Mononuclear cell (primary cell): Measurements from ENCODE around the gene KCTD15. TPM values are rescaled to one million over a fixed set of nuclear protein-coding genes. Genes with fewer than 3 reads are reported as not detected.
A peak's percentile ranks its signal among the peaks of the same experiment; 100 is the strongest.

ENCODE experiments used
- H3K27me3 ChIP-seq: 2 replicates; pipeline ENCODE4 v1.6.0; 2011; ENCODE audit warnings: low read length, control low read depth; ENCODE audit not compliant: insufficient read depth
- H3K4me1 ChIP-seq: 2 replicates; pipeline ENCODE4 v1.5.1; 2011; ENCODE audit warnings: mild to moderate bottlenecking, low read length, control low read depth; ENCODE audit not compliant: insufficient read depth
- H3K4me3 ChIP-seq: 2 replicates; pipeline ENCODE4 v1.5.1; 2011; ENCODE audit warnings: mild to moderate bottlenecking, low read length, moderate library complexity
- H3K9me3 ChIP-seq: 2 replicates; pipeline ENCODE4 v1.5.1; 2011; ENCODE audit warnings: low read depth, mild to moderate bottlenecking, control low read depth, low read length
- total RNA-seq: library from RNA; depleted of rRNA; stranded (reverse); fragments of >200 nt; gene quantifications from one replicate; pipeline ENCODE4 v1.2.3, GENCODE V29; 2012

KCTD15 gene
- total RNA-seq, 1 donor, result 10.3 TPM

DNA sequence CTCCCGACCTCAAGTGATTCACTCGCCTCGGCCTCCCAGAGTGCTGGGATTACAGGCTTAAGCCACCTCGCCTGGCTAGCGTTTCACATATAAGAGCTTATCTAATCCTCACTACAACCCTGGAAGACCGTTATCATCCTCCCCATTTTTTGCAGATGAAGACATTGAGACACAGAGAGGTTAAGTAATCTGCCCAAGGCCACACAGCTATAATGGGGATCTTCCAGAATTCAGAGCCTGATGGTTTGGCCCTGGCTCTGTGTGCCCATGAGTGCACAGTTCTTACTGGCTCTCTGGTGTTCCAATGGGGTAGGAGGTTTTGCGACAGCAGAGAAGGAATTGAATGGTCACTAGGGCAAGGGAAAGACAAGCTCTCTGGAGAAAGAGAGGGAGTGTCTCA lies 16.8 kb upstream of the KCTD15 start:
- Histone ChIP-seq H3K27me3 (peaks cover 3% of the 10 kb centered on the region), H3K4me1 (no peaks in the 10 kb centered on the region), H3K4me3 (no peak overlapping the region), H3K9me3 (no peaks in the 10 kb centered on the region)

DNA sequence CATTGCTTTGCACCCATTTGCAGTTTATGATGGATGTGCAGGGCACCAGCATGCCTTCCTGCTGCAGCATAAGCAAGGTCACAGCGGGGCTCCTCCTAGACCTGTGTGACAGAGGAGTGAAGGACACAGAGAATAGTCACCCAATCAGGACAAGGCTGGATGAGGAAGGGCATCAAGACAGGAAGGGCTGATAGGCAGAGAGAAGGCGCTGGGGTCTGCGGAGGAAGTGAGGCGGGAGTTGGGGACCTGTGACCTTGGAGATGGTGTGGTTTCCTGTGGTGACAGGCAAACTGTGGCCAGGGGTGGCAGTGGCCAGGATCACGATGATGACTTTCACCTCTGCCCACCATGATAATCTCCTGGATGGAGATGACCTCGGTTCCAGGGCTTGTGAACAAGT lies 16.4 kb upstream of the KCTD15 start:
- Histone ChIP-seq H3K9me3 (no peaks in the 10 kb centered on the region), H3K4me3 (no peak overlapping the region), H3K27me3 (peaks cover 3% of the 10 kb centered on the region), H3K4me1 (no peaks in the 10 kb centered on the region)

DNA sequence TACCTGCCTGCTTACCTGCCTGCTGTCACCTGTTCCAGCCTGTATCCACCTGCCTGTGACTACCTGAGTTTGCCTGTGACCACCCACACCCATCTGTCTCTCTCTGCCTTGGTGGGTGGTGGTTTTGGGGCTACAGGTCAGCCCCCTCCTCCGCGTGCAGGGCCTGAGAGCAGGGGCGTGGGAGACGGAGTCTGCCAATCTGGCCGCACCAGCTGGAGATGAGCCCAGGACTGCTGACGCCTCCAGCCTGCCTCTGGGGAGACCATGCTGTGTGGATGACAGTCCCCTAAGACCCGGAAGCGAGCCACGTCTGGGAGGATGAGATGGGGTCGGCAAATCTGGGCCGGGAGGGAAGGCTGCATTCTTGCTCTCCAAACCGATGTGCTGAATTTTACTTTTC lies 15.9 kb upstream of the KCTD15 start:
- H3K27me3 ChIP-seq, result peaks cover 3% of the 10 kb centered on the region
- H3K9me3 ChIP-seq, result no peaks in the 10 kb centered on the region
- H3K4me3 ChIP-seq, result no peak overlapping the region
- H3K4me1 ChIP-seq, result no peaks in the 10 kb centered on the region

DNA sequence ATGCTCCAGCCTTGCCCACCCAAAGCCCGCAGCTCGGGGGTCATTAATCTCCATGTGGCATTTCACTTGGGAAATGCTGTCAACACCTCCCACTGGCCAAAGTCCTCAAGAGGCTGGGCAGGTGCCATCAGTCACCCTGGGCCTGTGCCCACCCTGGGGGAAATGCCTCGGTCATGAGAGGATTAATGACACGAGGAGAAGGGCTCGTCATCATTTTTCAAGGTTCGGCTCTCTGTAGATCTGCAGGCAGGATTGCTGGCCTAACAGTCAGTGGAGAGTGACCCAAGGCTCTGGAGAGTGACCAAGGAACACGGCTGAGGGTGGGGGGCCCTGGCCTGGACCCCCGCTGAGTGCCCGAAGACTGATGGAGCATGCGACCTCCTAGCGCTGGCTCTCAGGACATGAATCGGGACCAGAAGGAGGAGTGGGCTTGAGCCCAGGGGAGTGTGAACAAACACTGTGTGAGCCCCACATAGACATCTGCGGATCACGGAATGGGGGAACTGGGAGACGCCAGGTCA lies 15.2 kb upstream of the KCTD15 start:
- Histone ChIP-seq H3K4me3 (no peak overlapping the region), H3K4me1 (no peaks in the 10 kb centered on the region)

DNA sequence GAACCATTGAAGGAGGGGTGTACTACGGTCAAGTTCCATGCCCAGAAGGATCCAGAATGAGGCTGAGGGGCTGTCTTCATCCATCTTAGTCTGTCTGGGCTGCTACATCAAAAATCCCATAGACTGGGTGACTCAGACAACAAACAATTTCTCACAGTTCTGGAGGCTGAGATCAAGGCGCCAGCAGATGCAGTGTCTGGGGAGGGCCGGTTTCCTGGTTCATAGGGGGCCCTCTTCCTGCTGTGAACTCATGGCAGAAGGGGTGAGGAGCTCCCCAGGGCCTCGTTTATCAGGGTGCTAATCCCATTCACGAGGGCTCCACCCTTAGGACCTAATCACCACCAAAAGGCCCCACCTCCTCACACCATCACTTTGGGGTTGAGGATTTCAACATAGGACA lies 14.7 kb upstream of the KCTD15 start:
- H3K9me3 ChIP-seq, result no peaks in the 10 kb centered on the region
- H3K4me3 ChIP-seq, result no peak overlapping the region
- peaks cover 3% of the 10 kb centered on the region for H3K27me3 ChIP-seq
- no peaks in the 10 kb centered on the region for H3K4me1 ChIP-seq

More for the DNA sequence above, 15.2 kb upstream of the KCTD15 start:
- peaks cover 3% of the 10 kb centered on the region for H3K27me3 ChIP-seq
- no peaks in the 10 kb centered on the region for H3K9me3 ChIP-seq

DNA sequence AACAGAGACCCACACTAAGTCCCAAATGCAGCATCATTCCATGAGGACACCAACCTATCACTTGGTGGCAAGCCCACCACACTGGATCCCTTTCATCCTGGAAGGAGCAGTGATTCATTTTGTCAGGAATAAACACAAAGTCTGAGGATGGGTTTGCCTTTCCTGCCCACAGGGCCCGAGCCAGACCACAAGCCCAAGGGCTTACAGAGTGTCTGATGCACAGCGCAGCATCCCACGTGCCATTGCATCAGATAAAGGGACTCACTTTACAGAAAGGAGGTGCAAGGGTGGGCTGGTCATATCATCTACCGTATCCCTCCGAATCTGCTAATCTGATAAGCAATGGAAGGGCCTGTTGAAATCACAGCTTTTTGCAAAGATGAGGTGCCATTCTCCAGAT lies 12.2 kb upstream of the KCTD15 start:
- Histone ChIP-seq H3K9me3 (no peaks in the 10 kb centered on the region), H3K4me1 (no peaks in the 10 kb centered on the region), H3K27me3 (no peaks in the 10 kb centered on the region), H3K4me3 (no peak overlapping the region)

DNA sequence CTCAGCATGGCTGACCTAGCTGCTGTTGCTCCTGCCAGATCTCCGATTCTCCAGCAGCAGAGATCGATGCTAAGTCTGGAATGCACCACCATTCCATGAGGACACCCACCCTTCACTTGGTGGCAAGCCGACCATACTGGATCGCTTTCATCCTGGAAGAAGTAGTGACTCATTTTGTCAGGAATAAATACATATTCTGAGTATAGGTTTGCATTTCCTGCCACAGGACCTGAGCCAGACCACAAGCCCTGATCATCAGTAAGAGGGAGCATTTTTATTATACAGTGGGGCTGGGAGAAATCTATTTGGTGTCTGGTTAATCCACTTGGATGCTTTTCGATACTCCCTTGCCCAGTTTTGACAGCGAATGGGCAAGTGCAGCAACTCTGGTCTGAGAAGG lies 10.9 kb upstream of the KCTD15 start:
- no peak overlapping the region for H3K4me3 ChIP-seq
- H3K9me3 ChIP-seq, result no peaks in the 10 kb centered on the region
- no peaks in the 10 kb centered on the region for H3K27me3 ChIP-seq
- no peaks in the 10 kb centered on the region for H3K4me1 ChIP-seq

DNA sequence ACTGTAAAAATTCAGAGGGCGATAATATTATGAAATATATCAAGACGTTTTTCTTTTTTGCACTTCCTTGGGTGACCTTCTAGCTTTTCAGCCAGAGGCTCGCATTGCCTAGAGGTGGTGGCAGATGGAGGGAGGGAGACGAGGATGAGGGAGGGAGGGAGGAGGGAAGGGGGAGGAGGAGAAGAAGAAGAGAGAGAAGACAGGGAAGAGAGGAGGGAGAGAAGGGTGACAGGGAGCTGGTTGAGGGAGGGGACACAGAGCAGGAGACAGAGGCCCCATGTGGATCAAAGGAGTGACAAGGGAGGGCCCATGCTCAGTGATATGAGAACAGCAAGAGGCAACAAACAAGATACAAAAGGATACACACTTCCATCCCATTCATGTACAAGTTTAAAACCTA lies 8.0 kb upstream of the KCTD15 start:
- H3K4me3 ChIP-seq, result no peak overlapping the region
- H3K27me3 ChIP-seq, result peaks cover 6% of the 10 kb centered on the region

DNA sequence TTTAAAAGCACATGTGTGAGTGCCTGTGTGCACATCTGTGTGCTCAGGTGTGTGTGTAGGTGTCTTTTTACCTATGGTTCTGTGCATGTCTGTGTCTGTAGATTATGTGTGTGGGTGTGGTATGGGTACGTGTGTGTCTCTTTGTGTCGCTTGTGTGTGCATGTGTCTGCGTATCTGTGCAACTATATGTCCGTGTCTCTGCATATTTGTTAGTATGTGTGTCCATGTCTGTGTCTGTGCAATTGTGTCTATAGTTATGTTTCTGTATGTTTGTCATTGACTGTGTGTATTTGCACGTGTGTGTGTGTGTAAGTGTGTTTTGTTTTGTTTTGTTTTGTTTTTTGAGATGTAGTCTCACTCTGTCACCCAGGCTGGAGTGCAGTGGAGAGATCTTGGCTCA lies 7.3 kb upstream of the KCTD15 start:
- no peak overlapping the region for H3K4me3 ChIP-seq
- peaks cover 7% of the 10 kb centered on the region for H3K27me3 ChIP-seq
- H3K9me3 ChIP-seq, result no peaks in the 10 kb centered on the region
- no peaks in the 10 kb centered on the region for H3K4me1 ChIP-seq

More for the DNA sequence above, 8.0 kb upstream of the KCTD15 start:
- no peaks in the 10 kb centered on the region for H3K9me3 ChIP-seq
- H3K4me1 ChIP-seq, result no peaks in the 10 kb centered on the region

DNA sequence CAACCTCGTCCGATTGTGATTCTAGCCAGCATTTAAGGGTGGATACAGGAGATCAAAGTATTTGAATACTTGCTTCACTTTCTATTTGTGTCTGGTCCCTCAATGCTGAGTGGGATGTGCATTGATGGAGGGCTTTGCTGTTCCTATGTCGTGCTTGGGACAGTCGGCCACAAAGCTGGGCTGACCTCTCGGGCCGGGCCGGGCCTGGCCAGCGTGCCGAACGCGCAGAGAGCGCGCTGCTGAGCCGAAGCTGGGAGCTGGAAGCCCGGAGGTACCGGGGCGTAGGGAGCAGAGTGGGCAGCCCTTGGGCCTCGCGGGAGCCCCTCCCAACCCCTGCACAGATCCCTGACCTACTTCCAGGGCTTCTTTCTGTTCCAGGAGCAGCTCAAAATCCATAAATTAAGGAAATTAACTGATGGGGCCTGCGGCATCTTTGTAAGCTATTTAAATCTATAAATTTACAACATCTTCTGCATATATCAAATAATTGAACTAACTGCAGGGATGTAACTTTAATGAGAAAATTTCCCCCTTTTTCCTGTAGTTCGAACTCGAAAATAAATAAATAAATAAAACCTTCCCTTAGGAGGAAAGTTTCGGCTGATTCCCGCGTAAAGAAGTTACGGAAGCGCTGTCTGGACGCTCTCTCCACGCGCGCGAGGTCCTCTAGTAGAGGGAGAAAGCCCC lies 1.8 kb upstream of the KCTD15 start:
- peaks cover 12% of the 10 kb centered on the region for H3K27me3 ChIP-seq
- H3K4me3 ChIP-seq, result peak overlapping the region; percentile 46
- peaks cover 11% of the 10 kb centered on the region for H3K4me1 ChIP-seq
- H3K9me3 ChIP-seq, result no peaks in the 10 kb centered on the region

DNA sequence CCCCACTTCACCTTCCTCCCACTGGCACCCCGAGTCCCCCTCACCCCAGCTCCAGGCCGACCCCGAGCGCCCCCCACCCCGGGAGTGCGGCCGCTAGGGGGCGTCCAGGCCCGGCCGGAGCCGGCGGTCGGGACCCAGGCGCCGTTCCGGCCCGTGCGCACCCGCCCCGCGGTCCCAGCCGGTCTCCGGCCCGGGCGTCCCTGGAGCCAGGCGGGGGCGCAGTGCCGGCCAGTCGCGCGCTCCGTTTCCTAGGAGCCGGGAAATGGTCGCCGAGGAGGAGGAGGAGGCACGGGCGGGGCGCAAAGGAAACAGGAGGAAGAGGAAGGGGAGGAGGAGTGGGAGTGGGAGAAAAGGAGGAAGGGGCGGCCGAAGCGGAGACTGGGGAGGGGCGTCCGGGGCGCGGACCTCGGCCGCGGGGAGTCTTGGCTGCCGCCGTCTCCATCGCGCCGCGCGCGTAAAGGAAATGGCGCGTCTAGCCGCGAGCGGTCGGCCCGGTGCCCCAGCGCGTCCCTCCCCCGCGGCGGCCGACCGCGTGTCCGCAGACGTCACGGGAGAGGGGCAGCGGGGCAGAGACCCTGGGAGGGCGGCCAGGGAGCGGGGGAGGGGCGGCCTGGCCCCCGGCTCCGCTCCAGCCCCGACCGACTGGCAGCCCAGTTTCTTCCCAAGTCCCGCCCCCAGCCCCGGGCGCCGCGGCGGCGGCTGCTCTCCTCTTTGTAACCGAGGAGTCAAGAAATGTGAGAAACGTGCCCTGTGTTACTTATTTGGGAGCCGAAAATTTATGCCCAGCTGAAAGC lies 1.1 kb upstream of the KCTD15 start:
- Histone ChIP-seq H3K4me3 (peak overlapping the region; percentile 46), H3K27me3 (peaks cover 12% of the 10 kb centered on the region)

DNA sequence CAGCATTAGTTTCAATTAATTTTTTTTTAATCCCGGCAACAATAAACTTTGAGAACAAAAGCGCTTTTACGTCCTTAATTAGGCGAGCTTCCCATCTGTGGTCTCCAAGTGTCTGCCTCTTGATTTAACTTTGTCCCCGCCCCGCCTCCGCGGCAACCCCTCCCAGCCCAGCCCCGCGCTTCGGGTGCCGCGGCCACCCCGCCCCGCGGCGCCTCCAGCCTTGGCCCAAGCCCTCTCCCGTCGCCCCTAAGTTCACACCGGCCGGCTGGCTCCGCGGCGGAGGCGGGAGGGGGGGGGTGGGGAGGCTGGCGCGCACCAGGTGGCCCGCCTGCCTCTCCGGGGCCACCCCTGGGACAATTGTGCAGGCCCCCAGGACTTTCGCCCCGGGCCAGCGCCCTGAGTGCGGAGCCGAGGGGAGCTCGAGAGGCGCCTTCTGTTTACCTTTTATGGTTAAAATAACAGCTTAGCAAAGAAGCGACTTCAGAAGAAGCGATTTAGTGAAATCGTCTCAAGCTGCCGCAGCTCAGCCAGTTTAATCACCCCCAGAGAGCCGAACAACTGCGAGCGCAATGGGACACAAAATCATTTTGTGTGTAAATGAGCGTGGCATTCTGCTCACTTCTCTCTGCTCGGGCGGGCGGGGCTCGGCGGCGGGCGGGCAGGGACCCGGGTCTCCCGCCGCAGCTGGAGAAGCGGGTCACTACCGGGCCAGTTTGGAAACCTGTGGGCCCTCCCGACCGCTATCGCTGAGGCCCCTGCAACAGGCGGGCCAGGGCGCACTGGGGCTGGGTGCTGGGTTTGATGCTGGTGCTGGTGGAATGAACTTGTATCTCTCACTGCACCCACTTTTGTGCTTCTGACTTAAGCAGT lies 1.4 kb downstream of the KCTD15 start:
- H3K4me3 ChIP-seq, result peak overlapping the region; percentile 43
- H3K4me1 ChIP-seq, result peaks cover 11% of the 10 kb centered on the region
- peaks cover 12% of the 10 kb centered on the region for H3K27me3 ChIP-seq
- H3K9me3 ChIP-seq, result no peaks in the 10 kb centered on the region

More for the DNA sequence above, 1.1 kb upstream of the KCTD15 start:
- peaks cover 11% of the 10 kb centered on the region for H3K4me1 ChIP-seq
- no peaks in the 10 kb centered on the region for H3K9me3 ChIP-seq

DNA sequence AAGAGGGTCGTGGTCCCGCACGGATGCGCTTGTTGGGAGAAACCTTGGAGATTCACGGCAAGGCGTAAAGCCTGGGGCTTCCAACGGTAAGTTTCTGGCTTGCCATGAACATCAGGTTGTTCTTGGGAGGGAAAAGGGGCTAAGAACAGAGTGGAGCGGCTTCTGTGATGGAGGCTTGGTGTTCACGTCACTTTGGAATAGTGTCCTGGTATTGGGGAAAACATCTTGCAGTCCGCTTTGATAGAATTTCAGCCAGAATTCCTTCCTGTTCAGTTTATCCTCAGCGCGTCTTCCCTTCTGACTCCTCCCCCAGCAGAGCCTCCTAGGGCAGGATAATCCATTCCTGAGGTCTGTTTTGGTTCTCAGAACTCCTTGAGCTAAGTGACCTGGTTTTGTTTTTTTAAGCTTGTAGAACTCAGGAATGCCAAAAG lies 2.0 kb downstream of the KCTD15 start:
- Histone ChIP-seq H3K9me3 (no peaks in the 10 kb centered on the region), H3K4me1 (peaks cover 11% of the 10 kb centered on the region), H3K4me3 (no peak overlapping the region), H3K27me3 (peaks cover 5% of the 10 kb centered on the region)

DNA sequence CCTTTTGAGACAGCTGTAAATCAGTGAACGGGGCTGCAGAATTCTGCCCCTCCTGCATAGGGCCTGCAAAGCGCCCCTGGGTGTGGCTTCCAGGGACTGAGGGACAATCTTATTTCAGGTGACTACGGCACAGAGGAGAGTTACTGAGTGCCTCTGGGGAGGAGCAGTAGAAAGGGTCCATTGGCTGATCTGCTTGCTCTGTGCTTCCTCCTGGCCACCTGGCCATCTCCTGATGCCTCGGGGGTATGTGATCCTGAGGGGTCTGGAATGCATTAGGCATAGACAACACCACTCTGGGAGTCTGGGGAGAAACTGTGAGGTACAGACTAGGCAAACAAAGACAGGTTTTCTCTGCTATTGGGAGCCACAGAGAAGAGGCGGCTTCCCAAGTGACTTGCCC lies 2.8 kb downstream of the KCTD15 start:
- H3K4me1 ChIP-seq, result peaks cover 10% of the 10 kb centered on the region
- no peak overlapping the region for H3K4me3 ChIP-seq
- peaks cover 5% of the 10 kb centered on the region for H3K27me3 ChIP-seq
- no peaks in the 10 kb centered on the region for H3K9me3 ChIP-seq
